Nephron progenitor cell (in vitro differentiated cells): ENCODE data around the gene MAGEA2B.
"Not testable (repeated sequence)": the region's sequence is repeated elsewhere in the genome, so short reads cannot be mapped to it uniquely, and the experiment has no call there.

Source experiments
- DNase-seq: peaks from one replicate; pipeline ENCODE4 v3.0.0; 2021
- H3K27ac Mint-ChIP-seq: 2 replicates; pipeline ENCODE4 v1.8.0; 2021; ENCODE audit warnings: mild to moderate bottlenecking, moderate library complexity, mixed read lengths
- H3K27me3 Mint-ChIP-seq: 2 replicates; pipeline ENCODE4 v1.8.0; 2021; ENCODE audit warnings: mild to moderate bottlenecking, low read depth, mixed read lengths; ENCODE audit not compliant: poor library complexity
- H3K36me3 Mint-ChIP-seq: 2 replicates; pipeline ENCODE4 v1.8.0; 2021; ENCODE audit warnings: low read depth, mixed read lengths
- H3K4me1 Mint-ChIP-seq: 2 replicates; pipeline ENCODE4 v1.8.0; 2021; ENCODE audit warnings: mixed read lengths
- H3K4me3 Mint-ChIP-seq: 2 replicates; pipeline ENCODE4 v1.8.0; 2021; ENCODE audit warnings: mild to moderate bottlenecking, moderate library complexity, mixed read lengths
- H3K9me3 Mint-ChIP-seq: 2 replicates; pipeline ENCODE4 v1.8.0; 2021; ENCODE audit warnings: mild to moderate bottlenecking, moderate library complexity, mixed read lengths
- CTCF ChIP-seq: fragments of 200-600 bp; sonication (generic); IDR thresholded peaks from 2 replicates; pipeline ENCODE4 v1.5.0; 2021; ENCODE audit warnings: antibody characterized with exemption

MAGEA2B gene

GRCh38 chrX:152713815-152714787 lies at the start of gene MAGEA2B:
Gene MAGEA2B, plus strand, starts transcription at chrX:152714628. Its CDS starts 2,479 bp downstream, at chrX:152717107.
- DNase-seq, result not testable (repeated sequence)

GRCh38 chrX:152674135-152674534 lies 40.3 kb upstream of the MAGEA2B start:
- peaks cover 13% of the 10 kb centered on the region for H3K27me3 Mint-ChIP-seq
- no peaks in the 10 kb centered on the region for H3K36me3 Mint-ChIP-seq
- no peak overlapping the region for H3K27ac Mint-ChIP-seq
- no peaks in the 10 kb centered on the region for H3K4me1 Mint-ChIP-seq
- no peak for TF ChIP-seq CTCF
- H3K4me3 Mint-ChIP-seq, result no peak overlapping the region
- DNase-seq, result no peak
- peaks cover 40% of the 10 kb centered on the region for H3K9me3 Mint-ChIP-seq

More at GRCh38 chrX:152713815-152714787, at the start of gene MAGEA2B:
- H3K4me1 Mint-ChIP-seq, H3K9me3 Mint-ChIP-seq, H3K27ac Mint-ChIP-seq, H3K4me3 Mint-ChIP-seq, H3K36me3 Mint-ChIP-seq, H3K27me3 Mint-ChIP-seq: not testable (repeated sequence)

GRCh38 chrX:152674652-152675051 lies 39.8 kb upstream of the MAGEA2B start:
- H3K36me3 Mint-ChIP-seq, DNase-seq, H3K4me1 Mint-ChIP-seq, H3K27ac Mint-ChIP-seq, H3K4me3 Mint-ChIP-seq: not testable (repeated sequence)
- Mint-ChIP-seq H3K27me3 (peaks cover 13% of the 10 kb centered on the region), H3K9me3 (peaks cover 37% of the 10 kb centered on the region)

GRCh38 chrX:152681012-152681411 lies 33.4 kb upstream of the MAGEA2B start:
- H3K4me3 Mint-ChIP-seq, H3K27ac Mint-ChIP-seq, H3K4me1 Mint-ChIP-seq, DNase-seq, H3K27me3 Mint-ChIP-seq, H3K36me3 Mint-ChIP-seq: not testable (repeated sequence)
- H3K9me3 Mint-ChIP-seq, result peaks cover 24% of the 10 kb centered on the region

- not testable (repeated sequence) for H3K4me1 Mint-ChIP-seq, H3K27me3 Mint-ChIP-seq, H3K4me3 Mint-ChIP-seq, DNase-seq, H3K27ac Mint-ChIP-seq, H3K36me3 Mint-ChIP-seq
- H3K9me3 Mint-ChIP-seq, result peaks cover 13% of the 10 kb centered on the region
These were observed 16.2 kb upstream of the MAGEA2B start, which contains the start of gene MAGEA3 for GRCh38 chrX:152697952-152698931. Gene MAGEA3, plus strand, starts transcription at chrX:152698794. Its CDS starts 2,039 bp downstream, at chrX:152700833.

GRCh38 chrX:152700390-152700789 lies 14.0 kb upstream of the MAGEA2B start:
- DNase-seq, H3K27ac Mint-ChIP-seq, H3K4me1 Mint-ChIP-seq, H3K27me3 Mint-ChIP-seq, H3K36me3 Mint-ChIP-seq, H3K4me3 Mint-ChIP-seq: not testable (repeated sequence)
- peaks cover 13% of the 10 kb centered on the region for H3K9me3 Mint-ChIP-seq

- not testable (repeated sequence) for DNase-seq, H3K27ac Mint-ChIP-seq, H3K4me3 Mint-ChIP-seq, H3K9me3 Mint-ChIP-seq, H3K27me3 Mint-ChIP-seq, H3K36me3 Mint-ChIP-seq, H3K4me1 Mint-ChIP-seq
These were observed 7.9 kb upstream of the MAGEA2B start for GRCh38 chrX:152706500-152706899.

- not testable (repeated sequence) for H3K4me3 Mint-ChIP-seq, H3K9me3 Mint-ChIP-seq, H3K36me3 Mint-ChIP-seq, H3K27me3 Mint-ChIP-seq, H3K27ac Mint-ChIP-seq, H3K4me1 Mint-ChIP-seq, DNase-seq
These were observed 5.3 kb upstream of the MAGEA2B start, which contains the start of gene CSAG2 for GRCh38 chrX:152709173-152709572. Gene CSAG2, minus strand, starts transcription at chrX:152709273. Its CDS starts 161 bp downstream, at chrX:152709112.

- not testable (repeated sequence) for H3K27ac Mint-ChIP-seq, H3K4me1 Mint-ChIP-seq, H3K36me3 Mint-ChIP-seq, H3K9me3 Mint-ChIP-seq, DNase-seq, H3K4me3 Mint-ChIP-seq, H3K27me3 Mint-ChIP-seq
These were observed 1.2 kb upstream of the MAGEA2B start for GRCh38 chrX:152713195-152713594.
